Stomach (tissue), 9 donors: ENCODE results near the gene TECR. TPM values are rescaled to one million over a fixed set of nuclear protein-coding genes. Genes with fewer than 3 reads are reported as not detected.

Experiments used
- DNase-seq, 2 donors: peaks; one replicate each; pipeline versions ENCODE4 v3.0.0 to v3.0.0-alpha.2; 2013 to 2019
- H3K27ac ChIP-seq, 5 donors: fragments of 200-600 bp in 4 of 5; sonication (generic) in 4 of 5; one replicate each; pipeline ENCODE4 v1.5.1; 2013 to 2019; ENCODE audit warnings: mild to moderate bottlenecking in 1 of 5, moderate library complexity in 1 of 5
- H3K27me3 ChIP-seq, 3 donors: fragments of 200-600 bp; sonication (generic); one replicate each; pipeline ENCODE4 v1.5.1; 2017 to 2019; ENCODE audit warnings: mixed run types in 1 of 3
- H3K36me3 ChIP-seq, 4 donors: fragments of 200-600 bp; sonication (generic); 1 replicate in 3 of 4; 2 replicates in 1 of 4; pipeline ENCODE4 v1.5.1; 2016 to 2019
- H3K4me1 ChIP-seq, 4 donors: fragments of 200-600 bp; sonication (generic); one replicate each; pipeline ENCODE4 v1.5.1; 2016 to 2019
- H3K4me3 ChIP-seq, 4 donors: fragments of 200-600 bp; sonication (generic) in 3 of 4; one replicate each; pipeline ENCODE4 v1.5.1; 2016 to 2019; ENCODE audit warnings: mild to moderate bottlenecking in 1 of 4
- H3K9me3 ChIP-seq, 4 donors: fragments of 200-600 bp; sonication (generic); one replicate each; pipeline ENCODE4 v1.5.1; 2016 to 2019
- EP300 ChIP-seq: sonication (generic); formaldehyde crosslinking; IDR thresholded peaks from one replicate; pipeline ENCODE4 v1.6.1; 2017; ENCODE audit warnings: antibody characterized with exemption
- POLR2A ChIP-seq, 4 donors: fragments of 450-650 bp; IDR thresholded peaks; one replicate each; pipeline ENCODE4 v1.6.1; 2016; ENCODE audit warnings: antibody characterized with exemption in 4 of 4, control low read depth in 2 of 4, mild to moderate bottlenecking in 1 of 4, moderate library complexity in 1 of 4
- POLR2AphosphoS5 ChIP-seq, 3 donors: sonication (generic); formaldehyde crosslinking; IDR thresholded peaks; one replicate each; pipeline ENCODE4 v1.6.1; 2016; ENCODE audit warnings: antibody characterized with exemption in 3 of 3
- WGBS, 5 donors: extraction: QIAGEN DNeasy Blood & Tissue Kit in 3 of 5; methylation state at CpG; one replicate each; pipeline versions ENCODE4 v1.1.5 to v1.1.7; 2013 to 2018; 5-methylcytosine and 5-hydroxymethylcytosine counted together
- intact Hi-C: fragments of 100-400 bp; cut with DNase I; formaldehyde crosslinking; loops from one replicate; pipeline ENCODE4 v1.15.1; 2023; ENCODE audit warnings: low total_unique reads
- polyA plus RNA-seq, 3 donors: library from polyadenylated mRNA; stranded (reverse); fragments of 200-250 nt; gene quantifications; one replicate each; pipeline ENCODE4 v1.2.3, GENCODE V29; 2013
- total RNA-seq, 5 donors: library from RNA; depleted of rRNA; stranded (reverse); fragments of >200 nt; gene quantifications; one replicate each; pipeline versions ENCODE4 v1.1.0 to v1.2.3, GENCODE V29; 2014 to 2016
- TF ChIP-seq, protein P1 (sequence below), 7 experiments: fragments of 450-650 bp in 4 of 7; fragments of 200-600 bp in 3 of 7; sonication (generic) in 3 of 7; IDR thresholded peaks; one replicate each; pipeline ENCODE4 v1.5.1; 2016 to 2019; ENCODE audit warnings: antibody characterized with exemption in 7 of 7, control low read depth in 2 of 7, mild to moderate bottlenecking in 1 of 7
- donor health status: healthy with polysubstance abuse.
- donor health status: Bipolar disorder and iron deficiency.
- donor health status: healthy.

Gene TECR
- total and polyA plus RNA-seq, 8 donors = 10.5 to 266 (median 72.9) TPM

DNA sequence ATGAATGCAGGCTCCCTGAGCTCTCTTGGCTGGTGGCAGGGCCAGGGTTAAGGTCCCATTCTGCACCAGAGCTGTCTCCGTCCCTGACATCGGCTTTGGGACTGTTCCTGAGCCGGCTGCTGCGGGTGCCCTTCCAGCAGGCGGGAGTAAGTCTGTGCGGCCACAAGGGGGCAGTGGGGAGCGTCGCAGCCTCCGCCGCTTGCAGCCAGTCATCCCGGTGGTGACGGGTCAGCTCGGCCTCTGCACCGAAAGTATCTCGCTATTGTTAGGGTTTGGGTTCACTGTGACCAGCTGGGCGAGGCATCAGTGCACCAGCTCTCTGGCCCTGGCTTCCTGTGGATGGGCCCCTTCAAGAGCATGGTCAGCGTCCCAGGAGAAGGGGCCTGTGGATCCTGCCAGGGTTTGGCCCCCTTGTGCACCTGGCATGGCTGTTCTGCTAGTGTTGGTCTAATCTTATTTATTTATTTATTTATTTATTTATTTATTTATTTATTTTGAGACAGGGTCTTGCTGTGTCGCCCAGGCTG is 27.3 kb downstream of the TECR start:
- TF ChIP-seq EP300 (no peak), POLR2AphosphoS5 (IDR thresholded peaks at IDR 0.05) (peak in 2 of 3 donors; percentile 9 to 67)
- TF ChIP-seq, protein P1, sequence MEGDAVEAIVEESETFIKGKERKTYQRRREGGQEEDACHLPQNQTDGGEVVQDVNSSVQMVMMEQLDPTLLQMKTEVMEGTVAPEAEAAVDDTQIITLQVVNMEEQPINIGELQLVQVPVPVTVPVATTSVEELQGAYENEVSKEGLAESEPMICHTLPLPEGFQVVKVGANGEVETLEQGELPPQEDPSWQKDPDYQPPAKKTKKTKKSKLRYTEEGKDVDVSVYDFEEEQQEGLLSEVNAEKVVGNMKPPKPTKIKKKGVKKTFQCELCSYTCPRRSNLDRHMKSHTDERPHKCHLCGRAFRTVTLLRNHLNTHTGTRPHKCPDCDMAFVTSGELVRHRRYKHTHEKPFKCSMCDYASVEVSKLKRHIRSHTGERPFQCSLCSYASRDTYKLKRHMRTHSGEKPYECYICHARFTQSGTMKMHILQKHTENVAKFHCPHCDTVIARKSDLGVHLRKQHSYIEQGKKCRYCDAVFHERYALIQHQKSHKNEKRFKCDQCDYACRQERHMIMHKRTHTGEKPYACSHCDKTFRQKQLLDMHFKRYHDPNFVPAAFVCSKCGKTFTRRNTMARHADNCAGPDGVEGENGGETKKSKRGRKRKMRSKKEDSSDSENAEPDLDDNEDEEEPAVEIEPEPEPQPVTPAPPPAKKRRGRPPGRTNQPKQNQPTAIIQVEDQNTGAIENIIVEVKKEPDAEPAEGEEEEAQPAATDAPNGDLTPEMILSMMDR (IDR thresholded peaks at IDR 0.05) = peak in 5 of 7 experiments; percentile 67 to 98 (median 90)
- peaks cover 0 to 11% (median 7%) of the 10 kb centered on the region in 4 donors for H3K36me3 ChIP-seq
- peak overlapping the region in 2 of 4 donors; percentile 9 to 20 for H3K4me3 ChIP-seq
- WGBS, 5 donors = 10 to 28% (median 10%) methylated on average over 8 to 18 of the region's 18 CpGs
- H3K9me3 ChIP-seq = no peaks in the 10 kb centered on the region
- intact Hi-C loops = no loop called here
- H3K4me1 ChIP-seq = peaks cover 15 to 51% (median 40%) of the 10 kb centered on the region in 4 donors
- H3K27ac ChIP-seq = peak overlapping the region in 1 of 5 donors; percentile 6
- peak; percentile 78 to 93 for DNase-seq
- no peaks in the 10 kb centered on the region for H3K27me3 ChIP-seq

DNA sequence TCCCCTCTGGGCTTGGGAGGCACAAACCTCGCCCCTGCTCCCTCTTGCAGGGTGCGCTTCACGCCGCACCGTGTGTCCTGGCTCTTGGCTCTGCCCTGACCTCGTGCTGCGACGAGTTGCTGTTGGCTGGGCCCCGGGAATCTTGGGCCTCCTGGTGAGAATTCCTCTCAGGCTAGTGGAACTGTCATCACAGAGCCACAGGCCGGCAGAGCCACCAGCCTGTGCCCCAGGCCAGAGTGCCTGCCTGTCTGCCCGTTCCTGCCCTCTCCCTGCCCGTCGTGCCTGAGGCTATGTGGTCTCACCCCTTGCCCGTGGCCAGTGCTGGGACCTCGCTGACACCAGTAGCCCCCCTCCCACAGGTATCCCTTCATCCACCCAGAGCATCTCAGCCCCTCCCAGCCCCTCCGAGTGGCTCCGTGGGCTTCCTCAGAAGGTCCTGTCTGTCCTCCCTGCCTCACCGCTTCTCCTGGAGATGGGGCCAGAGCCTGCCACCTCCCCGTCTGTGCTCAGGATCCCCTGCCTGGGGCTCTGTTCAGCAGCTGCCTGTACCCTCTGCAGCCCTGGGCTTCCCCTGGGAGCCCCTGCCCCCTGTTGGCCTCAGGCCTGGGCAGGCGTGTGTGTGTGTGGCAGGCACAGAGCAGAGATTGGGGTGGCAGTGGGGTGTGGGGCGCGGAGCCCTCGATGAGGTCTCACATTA is 29.1 kb downstream of the TECR start:
- Histone ChIP-seq H3K27me3 (no peaks in the 10 kb centered on the region), H3K36me3 (peaks cover 0 to 17% (median 5%) of the 10 kb centered on the region in 4 donors), H3K4me3 (no peak overlapping the region), H3K9me3 (no peaks in the 10 kb centered on the region), H3K4me1 (peaks cover 22 to 55% (median 46%) of the 10 kb centered on the region in 4 donors), H3K27ac (no peak overlapping the region)
- no peak for DNase-seq
- TF ChIP-seq POLR2AphosphoS5 (IDR thresholded peaks at IDR 0.05) (no peak), POLR2A (IDR thresholded peaks at IDR 0.05) (no peak), EP300 (no peak)
- TF ChIP-seq, protein P1 (IDR thresholded peaks at IDR 0.05) = no peak
- intact Hi-C loops = no loop called here
- 82 to 86% (median 84%) methylated on average over 21 to 23 of the region's 23 CpGs for WGBS, 5 donors

DNA sequence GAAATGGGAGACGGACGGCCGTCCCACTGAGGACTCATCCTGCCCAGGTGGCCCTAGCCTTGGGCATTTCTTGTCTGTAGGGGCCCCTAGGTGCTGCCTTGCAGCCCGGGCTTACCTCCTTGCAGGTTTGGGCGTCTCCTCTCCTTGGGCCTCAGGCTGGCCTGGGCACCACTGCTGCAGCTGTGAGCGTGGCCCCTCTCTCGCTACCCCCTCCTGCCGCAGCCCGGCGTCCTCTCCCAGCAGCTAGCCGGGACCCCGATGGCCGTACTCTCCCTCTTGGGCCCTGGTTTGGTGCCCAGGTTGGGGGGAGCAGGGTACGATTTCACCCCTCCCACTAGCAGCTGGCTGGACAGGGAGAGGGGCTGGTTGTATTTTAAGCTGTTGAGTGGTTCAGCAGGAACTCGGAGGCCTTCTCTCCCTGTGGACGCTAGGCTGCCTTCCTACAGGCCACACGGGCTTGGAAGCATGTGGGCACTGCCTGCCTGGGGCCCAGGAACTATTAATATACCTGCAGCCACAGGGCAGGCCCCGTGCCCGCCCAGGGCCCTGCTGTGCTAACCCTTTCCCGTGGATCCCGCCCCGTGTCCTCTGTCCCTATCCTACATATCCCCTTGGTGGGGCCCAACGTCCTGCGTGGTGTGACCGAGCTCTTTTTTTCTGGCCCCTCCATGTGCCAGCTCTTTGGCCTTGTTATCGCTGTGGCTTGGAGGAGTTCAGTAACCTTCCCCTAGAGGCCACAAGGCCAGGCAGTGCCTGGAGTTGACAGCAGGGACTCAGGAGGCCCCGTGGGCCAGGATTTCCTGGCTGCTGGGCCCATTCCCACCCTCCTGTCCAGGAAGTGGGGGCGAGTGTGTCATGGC is 30.8 kb downstream of the TECR start:
- Histone ChIP-seq H3K4me3 (no peak overlapping the region), H3K4me1 (peaks cover 22 to 50% (median 40%) of the 10 kb centered on the region in 4 donors), H3K36me3 (peaks cover 3 to 32% (median 17%) of the 10 kb centered on the region in 4 donors), H3K27me3 (no peaks in the 10 kb centered on the region), H3K27ac (peak overlapping the region in 2 of 5 donors; percentile 49 to 61), H3K9me3 (no peaks in the 10 kb centered on the region)
- 77 to 83% (median 79%) methylated on average over 26 to 28 of the region's 28 CpGs for WGBS, 5 donors
- intact Hi-C loops = loop anchor here (10.0 kb wide), 1 partner anchor 135 kb away; the partner anchor contains the start of gene ZNF333
- no peak for TF ChIP-seq POLR2A (IDR thresholded peaks at IDR 0.05)
- TF ChIP-seq POLR2AphosphoS5 (IDR thresholded peaks at IDR 0.05) = no peak
- no peak for DNase-seq

DNA sequence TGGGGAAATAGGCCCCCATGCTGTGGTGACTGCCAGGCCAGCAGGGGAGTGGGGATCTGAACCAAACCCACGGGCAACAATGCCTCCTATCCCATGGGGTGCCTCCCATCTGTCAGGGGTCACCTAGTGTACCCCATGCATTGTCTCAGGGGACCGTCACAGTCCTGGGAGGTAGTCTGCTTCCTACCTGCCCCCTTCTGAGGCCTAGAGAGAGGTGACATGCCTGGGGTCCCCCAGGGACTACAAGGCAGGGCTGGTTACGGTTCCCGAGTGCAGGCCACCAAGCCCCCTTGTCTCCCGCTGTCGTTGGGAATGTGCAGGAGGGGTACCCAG is 31.3 kb downstream of the TECR start:
- intact Hi-C loops = loop anchor here (10.0 kb wide), 1 partner anchor 134 kb away; the partner anchor contains the start of gene ZNF333
- peak overlapping the region in 3 of 5 donors; percentile 33 to 61 (median 49) for H3K27ac ChIP-seq
- peaks cover 22 to 46% (median 40%) of the 10 kb centered on the region in 4 donors for H3K4me1 ChIP-seq
- H3K27me3 ChIP-seq = no peaks in the 10 kb centered on the region
- WGBS, 5 donors = 83 to 92% (median 88%) methylated on average over 6 of the region's 6 CpGs; no CpG with 5 or more reads in 1 of the 5 donors
- DNase-seq = no peak
- no peak overlapping the region for H3K4me3 ChIP-seq
- H3K36me3 ChIP-seq = peaks cover 8 to 38% (median 23%) of the 10 kb centered on the region in 4 donors
- no peaks in the 10 kb centered on the region for H3K9me3 ChIP-seq
- TF ChIP-seq POLR2A (IDR thresholded peaks at IDR 0.05) = no peak
- TF ChIP-seq POLR2AphosphoS5 (IDR thresholded peaks at IDR 0.05) = no peak
- TF ChIP-seq EP300 = no peak
- TF ChIP-seq, protein P1 (IDR thresholded peaks at IDR 0.05) = no peak
